Panc1 (cell line): ENCODE data around the gene GAS7.

Source experiments
- POLR2AphosphoS5 ChIP-seq: IDR thresholded peaks from 2 replicates; pipeline ENCODE4 v1.6.1; 2012; ENCODE audit warnings: mild to moderate bottlenecking, low read depth, low read length, moderate library complexity
- SIN3A ChIP-seq: IDR thresholded peaks from 2 replicates; pipeline ENCODE4 v1.6.1; 2012; ENCODE audit warnings: low read depth, mild to moderate bottlenecking, low read length, moderate library complexity, borderline replicate concordance; ENCODE audit not compliant: insufficient read depth
- TCF7L2 ChIP-seq: IDR thresholded peaks from 2 replicates; pipeline ENCODE4 v1.6.1; 2011; ENCODE audit warnings: mild to moderate bottlenecking, low read depth, low read length, inconsistent platforms
- TF ChIP-seq, protein P1 (sequence below): fragments of 450-650 bp; IDR thresholded peaks from 2 replicates; pipeline ENCODE4 v1.5.1; 2017; ENCODE audit warnings: mild to moderate bottlenecking
- TF ChIP-seq, protein P2 (sequence below), 2 experiments: IDR thresholded peaks; 2 replicates each; pipeline ENCODE4 v1.6.1; 2011 to 2012; ENCODE audit warnings: low read depth in 2 of 2, control low read depth in 1 of 2, low read length in 1 of 2, mild to moderate bottlenecking in 1 of 2, moderate library complexity in 1 of 2; ENCODE audit not compliant: insufficient read depth in 1 of 2

DNA sequence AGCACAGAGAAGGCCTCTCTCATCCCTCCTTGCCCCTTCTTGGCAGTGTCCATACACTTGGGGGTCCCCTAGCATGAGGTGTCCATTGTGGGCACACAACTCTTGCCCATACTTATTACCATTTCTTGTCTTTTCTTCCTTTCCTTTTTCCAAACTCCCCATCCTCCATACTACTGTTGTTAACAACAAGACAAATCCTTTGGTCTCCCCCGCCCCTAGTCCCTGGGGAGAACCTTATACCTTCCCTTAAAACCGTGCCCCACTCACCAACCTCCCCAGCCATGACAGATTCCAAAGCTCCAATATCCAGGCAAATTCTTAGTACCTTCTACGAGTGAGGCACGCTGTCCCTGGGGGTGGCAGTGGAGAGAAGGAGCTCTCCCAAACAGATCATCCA lies 82.9 kb downstream of the GAS7 start:
- TF ChIP-seq, protein P1, sequence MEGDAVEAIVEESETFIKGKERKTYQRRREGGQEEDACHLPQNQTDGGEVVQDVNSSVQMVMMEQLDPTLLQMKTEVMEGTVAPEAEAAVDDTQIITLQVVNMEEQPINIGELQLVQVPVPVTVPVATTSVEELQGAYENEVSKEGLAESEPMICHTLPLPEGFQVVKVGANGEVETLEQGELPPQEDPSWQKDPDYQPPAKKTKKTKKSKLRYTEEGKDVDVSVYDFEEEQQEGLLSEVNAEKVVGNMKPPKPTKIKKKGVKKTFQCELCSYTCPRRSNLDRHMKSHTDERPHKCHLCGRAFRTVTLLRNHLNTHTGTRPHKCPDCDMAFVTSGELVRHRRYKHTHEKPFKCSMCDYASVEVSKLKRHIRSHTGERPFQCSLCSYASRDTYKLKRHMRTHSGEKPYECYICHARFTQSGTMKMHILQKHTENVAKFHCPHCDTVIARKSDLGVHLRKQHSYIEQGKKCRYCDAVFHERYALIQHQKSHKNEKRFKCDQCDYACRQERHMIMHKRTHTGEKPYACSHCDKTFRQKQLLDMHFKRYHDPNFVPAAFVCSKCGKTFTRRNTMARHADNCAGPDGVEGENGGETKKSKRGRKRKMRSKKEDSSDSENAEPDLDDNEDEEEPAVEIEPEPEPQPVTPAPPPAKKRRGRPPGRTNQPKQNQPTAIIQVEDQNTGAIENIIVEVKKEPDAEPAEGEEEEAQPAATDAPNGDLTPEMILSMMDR = no peak
- no peak for TF ChIP-seq TCF7L2
- no peak for TF ChIP-seq SIN3A
- TF ChIP-seq POLR2AphosphoS5 = no peak
- TF ChIP-seq, protein P2, sequence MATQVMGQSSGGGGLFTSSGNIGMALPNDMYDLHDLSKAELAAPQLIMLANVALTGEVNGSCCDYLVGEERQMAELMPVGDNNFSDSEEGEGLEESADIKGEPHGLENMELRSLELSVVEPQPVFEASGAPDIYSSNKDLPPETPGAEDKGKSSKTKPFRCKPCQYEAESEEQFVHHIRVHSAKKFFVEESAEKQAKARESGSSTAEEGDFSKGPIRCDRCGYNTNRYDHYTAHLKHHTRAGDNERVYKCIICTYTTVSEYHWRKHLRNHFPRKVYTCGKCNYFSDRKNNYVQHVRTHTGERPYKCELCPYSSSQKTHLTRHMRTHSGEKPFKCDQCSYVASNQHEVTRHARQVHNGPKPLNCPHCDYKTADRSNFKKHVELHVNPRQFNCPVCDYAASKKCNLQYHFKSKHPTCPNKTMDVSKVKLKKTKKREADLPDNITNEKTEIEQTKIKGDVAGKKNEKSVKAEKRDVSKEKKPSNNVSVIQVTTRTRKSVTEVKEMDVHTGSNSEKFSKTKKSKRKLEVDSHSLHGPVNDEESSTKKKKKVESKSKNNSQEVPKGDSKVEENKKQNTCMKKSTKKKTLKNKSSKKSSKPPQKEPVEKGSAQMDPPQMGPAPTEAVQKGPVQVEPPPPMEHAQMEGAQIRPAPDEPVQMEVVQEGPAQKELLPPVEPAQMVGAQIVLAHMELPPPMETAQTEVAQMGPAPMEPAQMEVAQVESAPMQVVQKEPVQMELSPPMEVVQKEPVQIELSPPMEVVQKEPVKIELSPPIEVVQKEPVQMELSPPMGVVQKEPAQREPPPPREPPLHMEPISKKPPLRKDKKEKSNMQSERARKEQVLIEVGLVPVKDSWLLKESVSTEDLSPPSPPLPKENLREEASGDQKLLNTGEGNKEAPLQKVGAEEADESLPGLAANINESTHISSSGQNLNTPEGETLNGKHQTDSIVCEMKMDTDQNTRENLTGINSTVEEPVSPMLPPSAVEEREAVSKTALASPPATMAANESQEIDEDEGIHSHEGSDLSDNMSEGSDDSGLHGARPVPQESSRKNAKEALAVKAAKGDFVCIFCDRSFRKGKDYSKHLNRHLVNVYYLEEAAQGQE (IDR thresholded peaks at IDR 0.05; ENCODE audit: insufficient read depth in 1 of 2, low read depth in 2 of 2, low read length in 1 of 2) = no peak
